Measurements from ENCODE around the gene GGA2.

DNA sequence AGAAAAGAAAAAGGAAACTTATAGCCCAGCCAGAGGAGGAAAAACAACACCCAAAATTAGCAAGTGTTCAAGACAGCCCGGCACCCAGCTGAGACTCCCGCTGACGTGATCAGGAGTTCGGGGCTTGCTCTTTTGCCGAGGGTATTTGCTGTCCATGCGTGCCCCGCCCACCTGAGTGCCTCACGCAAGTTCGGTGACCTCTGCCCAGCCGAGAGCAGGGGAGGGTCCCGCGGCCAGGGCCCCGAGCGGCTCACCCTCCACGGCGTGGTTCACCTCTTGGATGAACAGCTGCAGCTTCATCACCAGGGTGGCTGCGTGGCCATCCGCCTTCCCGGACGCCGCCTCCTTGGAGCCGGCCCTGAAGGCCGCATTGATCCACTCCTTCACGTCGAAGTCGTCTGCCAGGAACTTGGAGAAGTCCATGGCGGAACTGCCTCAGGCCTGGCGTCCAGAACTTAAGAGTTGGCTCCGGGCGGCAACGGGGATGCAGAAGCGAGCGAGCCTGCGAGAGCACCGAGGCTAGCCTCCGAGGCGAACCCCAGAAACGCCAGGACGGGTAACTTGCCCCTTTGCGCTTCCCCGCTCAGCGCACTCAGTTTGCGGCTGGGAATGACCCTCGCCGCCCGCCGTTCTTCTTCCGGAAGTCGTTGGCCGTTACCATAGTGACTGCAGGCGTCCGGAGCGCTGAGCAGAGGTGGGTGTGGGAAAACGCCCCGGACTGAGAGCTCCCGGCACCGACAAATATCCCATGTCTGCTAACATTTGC, 57.5 kb downstream of the GGA2 start, which contains the start of gene COG7:
- TF ChIP-seq POLR2A (IDR thresholded peaks at IDR 0.05) (peak; percentile 41), CTCF (IDR thresholded peaks at IDR 0.05) (no peak), POLR2AphosphoS5 (IDR thresholded peaks at IDR 0.05) (peak; percentile 38 to 77 (median 63)), EP300 (IDR thresholded peaks at IDR 0.05; ENCODE audit: low read depth) (peak; percentile 5)
